Activated naive CD4-positive, alpha-beta T cell treated with anti-CD3 and anti-CD28 coated beads, Interleukin-2, amount 50 U/mL, for 16 hours (primary cell): ENCODE data around the gene ZNF410.

Experiments
- DNase-seq: peaks from one replicate; pipeline ENCODE4 v3.0.0-alpha.2; 2020

The ZNF410 gene

DNA sequence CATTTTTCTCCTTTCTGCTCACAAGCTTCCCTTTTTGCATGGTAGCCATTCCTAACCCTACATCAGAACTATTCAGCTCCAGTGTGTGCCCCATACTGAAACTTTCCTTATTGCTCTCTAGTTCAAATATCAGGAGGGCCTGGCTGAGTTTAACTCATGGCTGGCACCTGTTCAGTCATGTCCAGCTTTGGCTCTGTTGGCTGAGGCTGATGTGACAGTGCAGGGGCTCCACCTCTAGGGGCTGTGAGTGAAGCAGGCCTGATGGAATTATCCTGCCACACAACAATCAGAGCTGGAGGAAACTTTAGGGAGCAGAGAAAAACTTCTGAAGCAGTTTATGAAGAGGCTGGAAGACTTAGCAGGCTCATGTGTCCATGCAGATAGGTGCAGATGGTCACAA lies 71.9 kb downstream of the ZNF410 start:
- DNase-seq: no peak

DNA sequence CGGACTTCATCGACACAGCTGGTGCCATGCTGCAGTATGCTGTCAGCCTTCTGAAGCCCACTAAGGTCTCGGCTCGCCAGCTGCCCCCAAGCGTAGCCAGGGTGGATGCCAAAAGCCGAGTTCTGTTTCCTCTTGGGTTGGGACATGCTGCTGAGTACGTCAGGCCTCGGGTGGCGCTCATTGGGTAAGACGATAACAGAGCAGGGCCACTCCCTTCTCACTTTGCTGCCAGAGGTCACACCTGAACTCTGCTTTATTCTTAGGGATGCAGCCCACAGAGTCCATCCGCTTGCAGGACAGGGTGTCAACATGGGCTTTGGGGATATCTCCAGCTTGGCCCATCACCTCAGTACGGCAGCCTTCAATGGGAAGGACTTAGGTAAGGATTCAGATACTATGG lies 74.5 kb downstream of the ZNF410 start:
- DNase-seq: no peak

DNA sequence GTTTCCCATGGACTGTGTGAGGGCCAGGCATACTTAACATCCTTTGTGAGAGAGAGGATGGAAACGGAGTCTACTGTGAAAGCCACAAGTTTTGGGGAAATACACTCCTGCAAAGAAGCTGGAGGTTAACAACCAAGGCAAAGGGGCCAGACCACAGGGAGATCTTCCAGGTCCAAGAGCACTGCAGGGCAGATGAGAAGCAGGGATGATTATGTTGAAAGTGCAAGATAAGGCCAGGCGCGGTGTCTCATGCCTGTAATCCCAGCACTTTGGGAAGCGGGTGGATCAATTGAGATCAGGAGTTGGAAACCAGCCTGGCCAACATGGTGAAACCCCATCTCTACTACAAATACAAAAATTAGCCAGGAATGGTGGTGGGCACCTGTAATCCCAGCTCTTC lies 78.6 kb downstream of the ZNF410 start:
- no peak for DNase-seq

DNA sequence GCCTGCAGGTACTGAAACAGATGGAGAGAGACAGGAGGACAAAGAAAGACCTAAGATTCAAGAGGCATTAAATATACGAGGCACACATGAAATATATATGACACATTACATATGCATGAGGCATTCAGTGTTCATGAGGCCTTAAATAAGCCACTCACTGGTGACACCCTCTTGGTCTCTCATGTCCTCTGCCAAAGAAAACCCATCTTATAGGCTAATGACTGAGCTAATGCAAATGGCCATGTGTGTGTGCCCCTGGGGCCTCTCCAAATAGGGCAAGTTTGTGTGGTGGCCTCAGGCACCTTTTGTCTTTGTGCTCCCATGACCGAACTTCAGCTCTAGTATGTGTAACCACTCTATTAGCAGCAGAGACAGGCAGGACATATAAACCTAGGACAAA lies 82.2 kb downstream of the ZNF410 start:
- no peak for DNase-seq

DNA sequence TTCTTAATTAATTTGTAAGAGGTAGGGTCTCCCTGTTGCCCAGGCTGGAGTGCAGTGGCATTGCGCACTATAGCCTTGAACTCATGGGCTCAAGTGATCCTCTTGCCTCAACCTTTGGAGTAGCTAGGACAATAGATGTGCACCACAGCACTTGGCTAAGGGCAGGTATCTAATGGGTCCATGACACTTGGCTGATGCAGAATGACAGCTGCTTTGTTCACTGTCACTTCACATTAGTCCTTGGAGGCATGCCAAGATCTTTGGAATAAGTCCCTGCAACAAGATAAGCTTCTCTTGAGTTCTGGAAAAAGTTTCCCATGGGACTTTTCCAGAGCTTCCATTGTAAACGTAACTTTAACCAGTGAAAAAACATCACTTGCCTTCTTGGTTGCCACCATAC lies 86.8 kb downstream of the ZNF410 start:
- no peak for DNase-seq

DNA sequence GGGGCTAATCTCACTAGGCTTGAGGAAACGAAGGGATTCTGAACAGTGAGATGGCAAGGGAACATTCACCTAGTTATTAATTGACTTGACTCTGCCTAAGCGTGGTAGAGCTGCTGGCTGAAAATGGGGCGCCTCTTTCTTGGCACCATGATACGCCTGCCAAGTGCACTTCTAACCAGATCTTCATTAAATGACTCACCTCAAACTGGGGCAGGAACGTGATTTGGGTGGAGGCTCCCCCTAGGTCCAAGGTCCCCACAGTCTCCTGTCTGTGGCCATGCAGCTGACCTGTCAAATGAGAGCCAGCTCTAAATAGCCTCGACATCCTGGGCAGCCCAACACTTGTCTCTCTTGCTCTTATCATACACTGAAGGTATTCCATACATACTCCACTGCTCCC lies 89.5 kb downstream of the ZNF410 start:
- no peak for DNase-seq

DNA sequence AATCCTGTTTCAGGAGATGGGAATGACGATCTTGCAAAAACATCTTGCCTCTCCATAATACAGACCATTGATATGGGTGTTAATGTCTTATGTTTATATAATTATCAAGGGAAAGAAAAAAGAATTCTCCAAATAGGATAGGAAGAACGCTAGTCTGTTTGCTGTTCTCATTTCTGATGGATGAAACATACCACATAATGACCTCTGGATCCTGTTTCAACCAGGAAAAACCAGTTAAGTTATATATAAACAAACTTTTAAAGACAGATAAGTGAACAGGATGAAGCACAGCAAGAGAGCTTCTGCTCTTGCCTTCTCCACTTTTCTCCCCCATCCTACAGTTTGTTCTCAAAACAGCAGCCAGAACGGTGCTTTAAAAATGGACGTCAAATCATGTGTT lies 91.2 kb downstream of the ZNF410 start:
- no peak for DNase-seq
